Common myeloid progenitor, CD34-positive (primary cell): ENCODE results near the gene ITK.
"Not testable (repeated sequence)": the region's sequence is repeated elsewhere in the genome, so short reads cannot be mapped to it uniquely, and the experiment has no call there.

ENCODE experiments used
- CTCF ChIA-PET: fragments of 350-600 bp; sonication (Branson Sonifier 250); formaldehyde crosslinking; loops from one replicate; lab custom pipeline; 2021; ENCODE audit warnings: antibody characterized with exemption; lab: Charles Lee
- POLR2A ChIA-PET: fragments of 350-600 bp; sonication (Branson Sonifier 250); formaldehyde crosslinking; loops from one replicate; lab custom pipeline; 2021; ENCODE audit warnings: antibody characterized with exemption; lab: Charles Lee
- DNase-seq, 3 donors: peaks; one replicate each; pipeline versions ENCODE4 v3.0.0 to v3.0.0-alpha.2; 2013
- H3K27ac ChIP-seq, 2 experiments: 1 replicate in 1 of 2; 2 replicates in 1 of 2; pipeline ENCODE4 v1.7.0; 2013; ENCODE audit warnings: inconsistent platforms in 2 of 2, low read length in 2 of 2, mild to moderate bottlenecking in 2 of 2, low read depth in 1 of 2, moderate library complexity in 1 of 2; ENCODE audit not compliant: severe bottlenecking in 2 of 2, insufficient read depth in 1 of 2, poor library complexity in 1 of 2
- H3K27me3 ChIP-seq, 5 experiments: replicated peaks in 2 of 5; 1 replicate in 3 of 5; 2 replicates in 2 of 5; pipeline versions ENCODE4 v1.6.1 to v1.7.0; 2013; ENCODE audit warnings: low read length in 4 of 5, mild to moderate bottlenecking in 2 of 5, moderate library complexity in 2 of 5, inconsistent platforms in 1 of 5; ENCODE audit not compliant: insufficient read depth in 5 of 5, control insufficient read depth in 4 of 5
- H3K36me3 ChIP-seq, 4 experiments: 1 replicate in 2 of 4; 2 replicates in 2 of 4; pipeline versions ENCODE4 v1.6.1 to v1.7.0; 2013; ENCODE audit warnings: low read length in 3 of 4, control low read depth in 1 of 4, mild to moderate bottlenecking in 1 of 4; ENCODE audit not compliant: control insufficient read depth in 4 of 4, insufficient read depth in 4 of 4
- H3K4me1 ChIP-seq, 4 experiments: 1 replicate in 3 of 4; 2 replicates in 1 of 4; pipeline versions ENCODE4 v1.6.1 to v1.7.1; 2013; ENCODE audit warnings: low read length in 3 of 4, mild to moderate bottlenecking in 3 of 4, control low read depth in 1 of 4, inconsistent platforms in 1 of 4, moderate library complexity in 1 of 4; ENCODE audit not compliant: control insufficient read depth in 4 of 4, insufficient read depth in 4 of 4; ENCODE audit errors: control extremely low read depth in 1 of 4
- H3K4me3 ChIP-seq, 7 experiments: 1 replicate in 4 of 7; 2 replicates in 3 of 7; pipeline versions ENCODE4 v1.5.1 to v1.7.0; 2013; ENCODE audit warnings: mild to moderate bottlenecking in 7 of 7, low read length in 6 of 7, moderate library complexity in 6 of 7, inconsistent platforms in 2 of 7, low read depth in 2 of 7, control low read depth in 1 of 7; ENCODE audit not compliant: insufficient read depth in 4 of 7, control insufficient read depth in 1 of 7; ENCODE audit errors: extremely low read depth in 1 of 7
- H3K9me3 ChIP-seq, 5 experiments: 1 replicate in 4 of 5; 2 replicates in 1 of 5; pipeline versions ENCODE4 v1.6.1 to v1.7.1; 2013; ENCODE audit warnings: low read length in 4 of 5, mild to moderate bottlenecking in 2 of 5, inconsistent platforms in 1 of 5, low read depth in 1 of 5, moderate library complexity in 1 of 5; ENCODE audit not compliant: control insufficient read depth in 4 of 5, insufficient read depth in 2 of 5; ENCODE audit errors: control extremely low read depth in 1 of 5
- WGBS: methylation state at CpG from one replicate; pipeline ENCODE4 v1.1.5; 2013; ENCODE audit not compliant: insufficient coverage; 5-methylcytosine and 5-hydroxymethylcytosine counted together

The ITK gene

GRCh38 chr5:157204765-157205164, 24.1 kb downstream of the ITK start:
- POLR2A ChIA-PET = interaction anchor here (0.7 kb wide), 1 partner anchor 62 kb away, joined by 6 read pairs; the partner anchor contains the start of gene MED7
- Histone ChIP-seq H3K4me3 (no peak overlapping the region), H3K36me3 (no peaks in the 10 kb centered on the region), H3K27me3 (peaks cover 0 to 2% (median 0%) of the 10 kb centered on the region in 5 experiments), H3K4me1 (peaks cover 0 to 11% (median 2%) of the 10 kb centered on the region in 4 experiments), H3K9me3 (peaks cover 0 to 4% (median 0%) of the 10 kb centered on the region in 5 experiments), H3K27ac (no peak overlapping the region)
- CTCF ChIA-PET = interaction anchor here (0.9 to 2.2 kb wide), 4 partner anchors 13 to 104 kb away, joined by 3 to 6 read pairs (median 4); no protein-coding TSS in a partner anchor
- WGBS = no CpG with 5 or more reads among the region's 4 CpGs
- DNase-seq = peak; percentile 54 to 86 (median 79)

- 75% methylated on average over 4 of the region's 6 CpGs for WGBS
- no peaks in the 10 kb centered on the region for H3K27me3 ChIP-seq
- peaks cover 0 to 4% (median 0%) of the 10 kb centered on the region in 5 experiments for H3K9me3 ChIP-seq
- CTCF ChIA-PET = interaction anchor here (0.6 to 2.2 kb wide), 3 partner anchors 15 to 48 kb away, joined by 4 to 6 read pairs (median 5); no protein-coding TSS in a partner anchor
- no peak for DNase-seq
- POLR2A ChIA-PET = no interaction called here
- peaks cover 0 to 11% (median 2%) of the 10 kb centered on the region in 4 experiments for H3K4me1 ChIP-seq
- H3K27ac ChIP-seq = no peak overlapping the region
- H3K4me3 ChIP-seq = no peak overlapping the region
- H3K36me3 ChIP-seq = no peaks in the 10 kb centered on the region
Measured at GRCh38 chr5:157205708-157206107, 25.1 kb downstream of the ITK start.

GRCh38 chr5:157210652-157211051, 30.0 kb downstream of the ITK start:
- CTCF ChIA-PET, POLR2A ChIA-PET, H3K4me1 ChIP-seq, H3K9me3 ChIP-seq, H3K27me3 ChIP-seq, H3K27ac ChIP-seq, DNase-seq, H3K4me3 ChIP-seq, H3K36me3 ChIP-seq: not testable (repeated sequence)
- WGBS = no CpG with 5 or more reads among the region's 1 CpG

GRCh38 chr5:157212307-157212706, 31.7 kb downstream of the ITK start:
- H3K4me1 ChIP-seq = peaks cover 0 to 17% (median 8%) of the 10 kb centered on the region in 4 experiments
- no peak overlapping the region for H3K4me3 ChIP-seq
- ChIA-PET POLR2A (no interaction called here), CTCF (no interaction called here)
- H3K9me3 ChIP-seq = no peaks in the 10 kb centered on the region
- H3K27me3 ChIP-seq = no peaks in the 10 kb centered on the region
- WGBS = 79% methylated on average over 5 of the region's 5 CpGs
- DNase-seq = peak in 1 of 3 donors; percentile 33
- H3K36me3 ChIP-seq = no peaks in the 10 kb centered on the region
- H3K27ac ChIP-seq = no peak overlapping the region

GRCh38 chr5:157213527-157214243, 33.0 kb downstream of the ITK start:
- Histone ChIP-seq H3K27ac (no peak overlapping the region), H3K27me3 (no peaks in the 10 kb centered on the region), H3K4me3 (no peak overlapping the region), H3K4me1 (peaks cover 0 to 26% (median 16%) of the 10 kb centered on the region in 4 experiments), H3K9me3 (no peaks in the 10 kb centered on the region), H3K36me3 (no peaks in the 10 kb centered on the region)
- POLR2A ChIA-PET = no interaction called here
- no peak for DNase-seq
- 100% methylated on average over 4 of the region's 7 CpGs for WGBS
- CTCF ChIA-PET = no interaction called here

- no peak overlapping the region for H3K4me3 ChIP-seq
- POLR2A ChIA-PET = no interaction called here
- no peaks in the 10 kb centered on the region for H3K27me3 ChIP-seq
- no peak for DNase-seq
- H3K9me3 ChIP-seq = no peaks in the 10 kb centered on the region
- peaks cover 0 to 27% (median 16%) of the 10 kb centered on the region in 4 experiments for H3K4me1 ChIP-seq
- CTCF ChIA-PET = no interaction called here
- no peak overlapping the region for H3K27ac ChIP-seq
- H3K36me3 ChIP-seq = no peaks in the 10 kb centered on the region
Measured at GRCh38 chr5:157214415-157214814, 33.8 kb downstream of the ITK start.

GRCh38 chr5:157214861-157215513, 34.3 kb downstream of the ITK start:
- H3K4me3 ChIP-seq = no peak overlapping the region
- ChIA-PET POLR2A (no interaction called here), CTCF (no interaction called here)
- DNase-seq = peak in 1 of 3 donors; percentile 43
- no peak overlapping the region for H3K27ac ChIP-seq
- no peaks in the 10 kb centered on the region for H3K9me3 ChIP-seq
- WGBS = 82% methylated on average over 5 of the region's 10 CpGs
- peaks cover 0 to 30% (median 16%) of the 10 kb centered on the region in 4 experiments for H3K4me1 ChIP-seq
- H3K27me3 ChIP-seq = no peaks in the 10 kb centered on the region
- no peaks in the 10 kb centered on the region for H3K36me3 ChIP-seq
